ENCODE measurements around the gene ATP2C1.

Gene ATP2C1

GRCh38 chr3:131053043-131053859 is 159.4 kb downstream of the ATP2C1 start:
- no peak for DNase-seq
